22Rv1 (cell line): ENCODE results near the gene XXYLT1.

Source experiments
- ZFX ChIP-seq: fragments of 450-650 bp; IDR thresholded peaks from 2 replicates; pipeline ENCODE4 v1.6.1; 2017; ENCODE audit warnings: antibody characterized with exemption, borderline replicate concordance
- TF ChIP-seq, protein P1 (sequence below): fragments of 450-650 bp; IDR thresholded peaks from 2 replicates; pipeline ENCODE4 v1.5.1; 2017; ENCODE audit warnings: mild to moderate bottlenecking

DNA sequence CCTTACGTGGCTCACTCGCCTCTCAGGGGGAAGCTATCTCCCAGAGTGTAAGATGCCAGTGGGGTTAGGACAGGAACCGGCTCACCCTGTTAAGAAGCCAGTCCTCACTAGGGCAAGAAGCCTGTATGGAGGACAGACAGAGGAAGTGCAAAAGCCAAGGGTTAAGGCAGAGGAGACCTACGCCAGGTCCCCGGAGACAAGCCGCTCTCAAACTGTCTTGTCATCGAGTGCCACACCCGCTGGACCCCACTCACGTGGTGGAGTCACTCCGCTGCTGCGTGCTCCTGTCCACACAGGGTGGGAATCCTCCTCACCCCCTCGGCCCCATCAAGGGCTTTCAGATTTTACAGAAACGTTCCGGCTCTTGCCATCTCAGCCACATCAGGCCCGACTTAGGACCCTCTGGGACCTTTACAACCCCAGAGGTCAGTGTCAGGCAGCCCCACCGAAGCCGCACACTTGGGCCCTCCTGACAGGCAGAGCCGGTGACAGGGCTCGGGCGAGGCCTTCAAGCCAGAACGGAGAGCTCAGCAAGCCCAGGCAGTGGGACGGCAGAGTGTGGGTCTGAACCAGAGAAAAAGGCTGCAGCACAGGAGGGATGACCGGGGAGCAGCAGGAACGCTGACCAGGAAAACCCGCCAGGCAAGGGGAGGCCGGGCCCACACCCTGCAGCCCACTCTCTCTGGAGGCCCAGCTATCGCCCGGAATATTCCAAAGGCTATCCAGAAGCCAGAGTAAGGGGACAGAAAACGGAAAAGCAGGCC, 61.7 kb downstream of the XXYLT1 start:
- TF ChIP-seq, protein P1, sequence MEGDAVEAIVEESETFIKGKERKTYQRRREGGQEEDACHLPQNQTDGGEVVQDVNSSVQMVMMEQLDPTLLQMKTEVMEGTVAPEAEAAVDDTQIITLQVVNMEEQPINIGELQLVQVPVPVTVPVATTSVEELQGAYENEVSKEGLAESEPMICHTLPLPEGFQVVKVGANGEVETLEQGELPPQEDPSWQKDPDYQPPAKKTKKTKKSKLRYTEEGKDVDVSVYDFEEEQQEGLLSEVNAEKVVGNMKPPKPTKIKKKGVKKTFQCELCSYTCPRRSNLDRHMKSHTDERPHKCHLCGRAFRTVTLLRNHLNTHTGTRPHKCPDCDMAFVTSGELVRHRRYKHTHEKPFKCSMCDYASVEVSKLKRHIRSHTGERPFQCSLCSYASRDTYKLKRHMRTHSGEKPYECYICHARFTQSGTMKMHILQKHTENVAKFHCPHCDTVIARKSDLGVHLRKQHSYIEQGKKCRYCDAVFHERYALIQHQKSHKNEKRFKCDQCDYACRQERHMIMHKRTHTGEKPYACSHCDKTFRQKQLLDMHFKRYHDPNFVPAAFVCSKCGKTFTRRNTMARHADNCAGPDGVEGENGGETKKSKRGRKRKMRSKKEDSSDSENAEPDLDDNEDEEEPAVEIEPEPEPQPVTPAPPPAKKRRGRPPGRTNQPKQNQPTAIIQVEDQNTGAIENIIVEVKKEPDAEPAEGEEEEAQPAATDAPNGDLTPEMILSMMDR = no peak
- TF ChIP-seq ZFX = no peak
